ENCODE measurements around the gene SAG.

The SAG gene

GRCh38 chr2:233290051-233290845 is 17.4 kb upstream of the SAG start:
- peak; percentile 47 for DNase-seq

GRCh38 chr2:233295891-233296290 is 11.7 kb upstream of the SAG start:
- no peak for DNase-seq

- DNase-seq, result no peak
These were observed 10.5 kb upstream of the SAG start for GRCh38 chr2:233297076-233297475.

GRCh38 chr2:233300401-233300800 is 7.2 kb upstream of the SAG start:
- DNase-seq, result no peak

GRCh38 chr2:233301248-233301647 is 6.4 kb upstream of the SAG start:
- DNase-seq, result no peak

GRCh38 chr2:233301811-233302210 is 5.8 kb upstream of the SAG start:
- DNase-seq, result no peak

GRCh38 chr2:233303252-233303651 is 4.4 kb upstream of the SAG start:
- no peak for DNase-seq

- DNase-seq, result no peak
These were observed 3.8 kb downstream of the SAG start for GRCh38 chr2:233311241-233311926.

- no peak for DNase-seq
These were observed 5.3 kb downstream of the SAG start for GRCh38 chr2:233312874-233313273.

GRCh38 chr2:233314180-233314925 is 6.7 kb downstream of the SAG start:
- DNase-seq, result no peak

- no peak for DNase-seq
These were observed 9.8 kb downstream of the SAG start for GRCh38 chr2:233317196-233317943.

- no peak for DNase-seq
These were observed 11.6 kb downstream of the SAG start for GRCh38 chr2:233319256-233319655.

GRCh38 chr2:233320470-233320869 is 12.9 kb downstream of the SAG start:
- no peak for DNase-seq

- DNase-seq, result no peak
These were observed 13.6 kb downstream of the SAG start for GRCh38 chr2:233321166-233321565.

GRCh38 chr2:233323851-233324250 is 16.2 kb downstream of the SAG start:
- DNase-seq, result no peak

- no peak for DNase-seq
These were observed 17.6 kb downstream of the SAG start for GRCh38 chr2:233325256-233325655.

- DNase-seq, result no peak
These were observed 18.2 kb downstream of the SAG start for GRCh38 chr2:233325814-233326213.

- DNase-seq, result no peak
These were observed 18.9 kb downstream of the SAG start for GRCh38 chr2:233326500-233326899.

- no peak for DNase-seq
These were observed 21.3 kb downstream of the SAG start for GRCh38 chr2:233328922-233329321.

GRCh38 chr2:233329489-233330135 is 22.0 kb downstream of the SAG start:
- DNase-seq, result no peak

- DNase-seq, result no peak
These were observed 23.9 kb downstream of the SAG start for GRCh38 chr2:233331536-233331935.

- no peak for DNase-seq
These were observed 24.5 kb downstream of the SAG start for GRCh38 chr2:233332125-233332524.

GRCh38 chr2:233334915-233335314 is 27.3 kb downstream of the SAG start:
- DNase-seq, result no peak
